ENCODE results near the gene CTAGE1. TPM values are rescaled to one million over a fixed set of nuclear protein-coding genes. Genes with fewer than 3 reads are reported as not detected.

The CTAGE1 gene
- total and polyA plus RNA-seq, 2 donors (not counting 3 experiments of a cell fraction or from before 2014, with no cell fraction given), result not detected

- no peak overlapping the region for H3K9ac ChIP-seq (replicated peaks; ENCODE audit: extremely low read depth, insufficient read depth, low read length)
- H3K4me3 ChIP-seq (replicated peaks in 1 of 3; ENCODE audit: insufficient read depth in 1 of 3, low read depth in 1 of 3, low read length in 3 of 3), result no peak overlapping the region
- H2AFZ ChIP-seq (ENCODE audit: low read depth, low read length), result no peak overlapping the region
- intact Hi-C loops (cut with micrococcal nuclease), result no loop called here
- DNase-seq (ENCODE audit: low read depth, low spot score) (no peak), FAIRE-seq (no peak)
- CTCF ChIA-PET, result no interaction called here
- H3K9me1 ChIP-seq (replicated peaks; ENCODE audit: control insufficient read depth, extremely low read depth, insufficient read depth, low read length), result no peaks in the 10 kb centered on the region
- no peaks in the 10 kb centered on the region for H3K36me3 ChIP-seq (ENCODE audit: control insufficient read depth in 2 of 2, extremely low read depth in 1 of 2, insufficient read depth in 2 of 2, low read length in 2 of 2)
- H3K27me3 ChIP-seq (ENCODE audit: control insufficient read depth in 2 of 2, insufficient read depth in 2 of 2, low read length in 2 of 2), result no peaks in the 10 kb centered on the region
- dilution Hi-C loops (cut with MboI; ENCODE audit: extremely low pct_ligation_motif_present, low sequenced_read_pairs), result loop anchor here (25.0 kb wide), 1 partner anchor 260 kb away; no protein-coding TSS in a partner anchor
- H3K27ac ChIP-seq (ENCODE audit: insufficient read depth, low read depth, low read length), result no peak overlapping the region
- H3K4me1 ChIP-seq (ENCODE audit: control insufficient read depth, extremely low read depth, insufficient read depth, low read length), result peaks cover 12% of the 10 kb centered on the region
- no peak for TF ChIP-seq JUN (IDR thresholded peaks at IDR 0.05; ENCODE audit: borderline replicate concordance, insufficient read depth, insufficient read length, low read depth)
- TF ChIP-seq FOS (IDR thresholded peaks at IDR 0.05; ENCODE audit: borderline replicate concordance, insufficient read depth, low read length), result no peak
- TF ChIP-seq, protein P1, sequence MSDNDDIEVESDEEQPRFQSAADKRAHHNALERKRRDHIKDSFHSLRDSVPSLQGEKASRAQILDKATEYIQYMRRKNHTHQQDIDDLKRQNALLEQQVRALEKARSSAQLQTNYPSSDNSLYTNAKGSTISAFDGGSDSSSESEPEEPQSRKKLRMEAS (IDR thresholded peaks at IDR 0.05; ENCODE audit: insufficient read depth, insufficient read length), result no peak
- H3K4me2 ChIP-seq (ENCODE audit: insufficient read depth, low read length), result no peak overlapping the region
- H4K20me1 ChIP-seq (replicated peaks; ENCODE audit: control insufficient read depth, extremely low read depth, insufficient read depth, low read length), result no peaks in the 10 kb centered on the region
- no TSS peak for BruUV-seq (replicated peaks)
- H3K9me3 ChIP-seq (replicated peaks; ENCODE audit: control insufficient read depth, insufficient read depth, low read length), result peaks cover 2% of the 10 kb centered on the region
- no peaks in the 10 kb centered on the region for H3K79me2 ChIP-seq (ENCODE audit: control insufficient read depth, insufficient read depth, low read length)
- POLR2A ChIA-PET, result no interaction called here
These were observed 29.2 kb upstream of the CTAGE1 start for GRCh38 chr18:22446911-22447310.

DNA sequence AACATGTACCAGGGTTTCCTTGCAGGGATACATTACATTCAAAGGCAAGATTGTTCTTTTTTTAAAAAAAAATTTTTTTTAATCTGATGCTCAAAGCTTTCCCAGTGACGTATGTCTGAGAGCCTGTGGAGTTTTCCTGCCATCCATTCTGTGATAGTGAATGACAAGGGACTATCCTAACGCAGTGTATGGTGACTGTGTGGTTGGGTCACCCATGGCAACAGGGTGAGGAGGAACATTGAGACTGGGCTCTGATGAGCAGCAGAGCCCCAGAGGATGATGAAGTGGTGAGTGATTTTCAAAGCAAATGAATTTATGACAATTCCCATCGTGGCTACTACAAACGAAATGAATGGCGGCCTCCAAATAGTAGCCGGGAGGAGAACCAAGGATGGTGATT, 28.6 kb upstream of the CTAGE1 start:
- intact Hi-C loops (cut with micrococcal nuclease), result no loop called here
- CTCF ChIA-PET, result no interaction called here

More for the DNA sequence above, 28.6 kb upstream of the CTAGE1 start:
- Histone ChIP-seq H3K4me1 (ENCODE audit: control insufficient read depth, extremely low read depth, insufficient read depth, low read length) (peaks cover 9% of the 10 kb centered on the region), H4K20me1 (replicated peaks; ENCODE audit: control insufficient read depth, extremely low read depth, insufficient read depth, low read length) (no peaks in the 10 kb centered on the region), H3K36me3 (ENCODE audit: control insufficient read depth in 2 of 2, extremely low read depth in 1 of 2, insufficient read depth in 2 of 2, low read length in 2 of 2) (no peaks in the 10 kb centered on the region), H3K9me1 (replicated peaks; ENCODE audit: control insufficient read depth, extremely low read depth, insufficient read depth, low read length) (no peaks in the 10 kb centered on the region), H3K9ac (replicated peaks; ENCODE audit: extremely low read depth, insufficient read depth, low read length) (no peak overlapping the region), H3K4me3 (replicated peaks in 1 of 3; ENCODE audit: insufficient read depth in 1 of 3, low read depth in 1 of 3, low read length in 3 of 3) (no peak overlapping the region), H3K27me3 (ENCODE audit: control insufficient read depth in 2 of 2, insufficient read depth in 2 of 2, low read length in 2 of 2) (no peaks in the 10 kb centered on the region), H3K9me3 (replicated peaks; ENCODE audit: control insufficient read depth, insufficient read depth, low read length) (peaks cover 2% of the 10 kb centered on the region), H3K27ac (ENCODE audit: insufficient read depth, low read depth, low read length) (no peak overlapping the region), H3K4me2 (ENCODE audit: insufficient read depth, low read length) (no peak overlapping the region), H2AFZ (ENCODE audit: low read depth, low read length) (no peak overlapping the region), H3K79me2 (ENCODE audit: control insufficient read depth, insufficient read depth, low read length) (no peaks in the 10 kb centered on the region)
- POLR2A ChIA-PET, result no interaction called here
- no peak for DNase-seq (ENCODE audit: low read depth, low spot score)
- TF ChIP-seq POLR2AphosphoS5 (IDR thresholded peaks at IDR 0.05; ENCODE audit: insufficient read depth, low read depth, low read length), result no peak
- no peak for TF ChIP-seq JUN (IDR thresholded peaks at IDR 0.05; ENCODE audit: borderline replicate concordance, insufficient read depth, insufficient read length, low read depth)
- TF ChIP-seq GATA2 (IDR thresholded peaks at IDR 0.05; ENCODE audit: insufficient read depth, insufficient read length, low read depth, low read length), result no peak
- TF ChIP-seq EZH2 (IDR thresholded peaks at IDR 0.05; ENCODE audit: borderline replicate concordance, low read depth, low read length, severe bottlenecking), result no peak
- TF ChIP-seq, protein P1 (IDR thresholded peaks at IDR 0.05; ENCODE audit: insufficient read depth, insufficient read length), result no peak
- no peak for TF ChIP-seq MYC (IDR thresholded peaks at IDR 0.05; ENCODE audit: low read depth, low read length)
- TF ChIP-seq CTCF (IDR thresholded peaks at IDR 0.05; ENCODE audit: extremely low read depth in 1 of 2, insufficient read depth in 1 of 2, low read depth in 1 of 2, low read length in 2 of 2), result no peak
- TF ChIP-seq FOS (IDR thresholded peaks at IDR 0.05; ENCODE audit: borderline replicate concordance, insufficient read depth, low read length), result no peak
- no peak for TF ChIP-seq POLR2A (IDR thresholded peaks at IDR 0.05; ENCODE audit: low read depth, low read length)
- FAIRE-seq, result no peak
- no TSS peak for BruUV-seq (replicated peaks)
- dilution Hi-C loops (cut with MboI; ENCODE audit: extremely low pct_ligation_motif_present, low sequenced_read_pairs), result loop anchor here (25.0 kb wide), 1 partner anchor 259 kb away; no protein-coding TSS in a partner anchor

All from endothelial cell of umbilical vein (primary cell).